Ovary (tissue), 9 donors: ENCODE measurements around the gene SLC15A1. TPM values are rescaled to one million over a fixed set of nuclear protein-coding genes. Genes with fewer than 3 reads are reported as not detected.

Experiments
- DNase-seq, 5 donors: peaks; one replicate each; pipeline ENCODE4 v3.0.0-alpha.2; 2019 to 2020
- H3K27ac ChIP-seq, 2 donors: fragments of 200-600 bp; one replicate each; pipeline versions ENCODE4 v1.5.1 to v1.8.0; 2019 to 2022
- H3K27me3 ChIP-seq: fragments of 200-600 bp; one replicate; pipeline ENCODE4 v1.8.0; 2022
- H3K36me3 ChIP-seq: fragments of 200-600 bp; sonication (generic); one replicate; pipeline ENCODE4 v1.5.1; 2019
- H3K4me1 ChIP-seq: one replicate; pipeline ENCODE4 v1.8.1; 2013; ENCODE audit warnings: mild to moderate bottlenecking, moderate library complexity; ENCODE audit not compliant: insufficient read depth
- H3K4me3 ChIP-seq: fragments of 200-600 bp; sonication (generic); one replicate; pipeline ENCODE4 v1.5.1; 2017
- H3K9me3 ChIP-seq, 2 donors: fragments of 200-600 bp in 1 of 2; sonication (generic) in 1 of 2; one replicate each; pipeline versions ENCODE4 v1.5.1 to v1.8.1; 2013 to 2019; ENCODE audit warnings: mild to moderate bottlenecking in 1 of 2, moderate library complexity in 1 of 2
- CTCF ChIP-seq, 3 donors: fragments of 450-650 bp in 2 of 3; fragments of 200-600 bp in 1 of 3; IDR thresholded peaks; one replicate each; pipeline versions ENCODE4 v1.5.1 to v1.8.0; 2016 to 2022; ENCODE audit warnings: antibody characterized with exemption in 3 of 3, mild to moderate bottlenecking in 1 of 3
- EP300 ChIP-seq: sonication (generic); formaldehyde crosslinking; IDR thresholded peaks from one replicate; pipeline ENCODE4 v1.6.1; 2017; ENCODE audit warnings: antibody characterized with exemption
- POLR2A ChIP-seq: fragments of 450-650 bp; IDR thresholded peaks from one replicate; pipeline ENCODE4 v1.6.1; 2017; ENCODE audit warnings: antibody characterized with exemption, mild to moderate bottlenecking, moderate library complexity
- WGBS, 3 donors: extraction: QIAGEN DNeasy Blood & Tissue Kit in 1 of 3; methylation state at CpG; one replicate each; pipeline versions ENCODE4 v1.1.5 to v1.1.7; 2013 to 2017; 5-methylcytosine and 5-hydroxymethylcytosine counted together
- intact Hi-C, 4 donors: fragments of 100-400 bp; cut with DNase I; formaldehyde crosslinking; loops; one replicate each; pipeline versions ENCODE4 v1.11.0 to v1.15.1; 2022 to 2023
- polyA plus RNA-seq, 2 donors: library from polyadenylated mRNA; stranded (reverse); fragments of 200-250 nt in 1 of 2; fragments of 350-450 nt in 1 of 2; fragmentation: Illumina TruSeq in 1 of 2; extraction: RNeasy Lipid Tissue Mini Kit (QIAGEN cat#74804) in 1 of 2; gene quantifications; one replicate each; pipeline ENCODE4 v1.2.3, GENCODE V29; 2013 to 2014
- total RNA-seq, 7 donors: library from RNA; depleted of rRNA in 2 of 7; stranded (reverse); fragments of >200 nt in 2 of 7; fragmentation: NEBNext Ultra II Directional in 3 of 7; extraction: Animal tissue kit (Norgen Biotek cat#: 25700) in 3 of 7; gene quantifications; one replicate each; pipeline versions ENCODE4 v1.1.0 to v1.2.4, GENCODE V29; 2016 to 2023
- donor health status: DM: no; HTN: no; CAD: no; lungs with moderate emphysema.
- donor health status: DM: no; HTN: no; CAD: no.
- donor health status: Bipolar disorder and iron deficiency.
- donor health status: DM: yes; HTN: yes; CAD: no.
- donor health status: DM: no; HTN: no; CAD: no.
- donor health status: DM: yes; HTN: yes; CAD: no.

Gene SLC15A1
- total and polyA plus RNA-seq, 9 donors, result 0.05 to 1.3 (median 0.13) TPM; not detected in 3

- 63 to 76% (median 74%) methylated on average over 1 of the region's 1 CpG for WGBS, 3 donors
- no peaks in the 10 kb centered on the region for H3K9me3 ChIP-seq
- no peak overlapping the region for H3K27ac ChIP-seq
- no peaks in the 10 kb centered on the region for H3K4me1 ChIP-seq
- intact Hi-C loops, result no loop called here
- no peak overlapping the region for H3K4me3 ChIP-seq
- H3K27me3 ChIP-seq, result no peaks in the 10 kb centered on the region
- DNase-seq, result no peak
- no peaks in the 10 kb centered on the region for H3K36me3 ChIP-seq
- no peak for TF ChIP-seq POLR2A
- no peak for TF ChIP-seq EP300
- no peak for TF ChIP-seq CTCF (IDR thresholded peaks at IDR 0.05)
Measured at GRCh38 chr13:98693756-98694155, 58.7 kb downstream of the SLC15A1 start.

GRCh38 chr13:98691360-98691759 is 61.1 kb downstream of the SLC15A1 start:
- no peak overlapping the region for H3K4me3 ChIP-seq
- no peaks in the 10 kb centered on the region for H3K27me3 ChIP-seq
- H3K27ac ChIP-seq, result no peak overlapping the region
- intact Hi-C loops, result no loop called here
- no peak for DNase-seq
- H3K36me3 ChIP-seq, result no peaks in the 10 kb centered on the region
- H3K9me3 ChIP-seq, result no peaks in the 10 kb centered on the region
- no peaks in the 10 kb centered on the region for H3K4me1 ChIP-seq
- TF ChIP-seq CTCF (IDR thresholded peaks at IDR 0.05) (no peak), POLR2A (no peak), EP300 (no peak)
- WGBS, 3 donors, result 88 to 93% (median 88%) methylated on average over 4 of the region's 4 CpGs

- WGBS, 3 donors, result 85 to 88% (median 88%) methylated on average over 15 of the region's 15 CpGs
- H3K36me3 ChIP-seq, result no peaks in the 10 kb centered on the region
- TF ChIP-seq POLR2A (no peak), EP300 (no peak), CTCF (IDR thresholded peaks at IDR 0.05) (no peak)
Measured at GRCh38 chr13:98690348-98691022, 62.0 kb downstream of the SLC15A1 start.

GRCh38 chr13:98689347-98689968 is 63.0 kb downstream of the SLC15A1 start:
- 90 to 94% (median 94%) methylated on average over 6 of the region's 6 CpGs for WGBS, 3 donors
- no peak overlapping the region for H3K4me3 ChIP-seq
- no peak overlapping the region for H3K27ac ChIP-seq
- no peak for TF ChIP-seq CTCF (IDR thresholded peaks at IDR 0.05)
- TF ChIP-seq POLR2A, result no peak
- no peak for TF ChIP-seq EP300
- H3K27me3 ChIP-seq, result no peaks in the 10 kb centered on the region
- no peaks in the 10 kb centered on the region for H3K9me3 ChIP-seq
- intact Hi-C loops, result loop anchor here in 1 of 4 donors (10.0 kb wide), 1 partner anchor 565 kb away; no protein-coding TSS in a partner anchor
- H3K4me1 ChIP-seq, result no peaks in the 10 kb centered on the region
- no peaks in the 10 kb centered on the region for H3K36me3 ChIP-seq
- DNase-seq, result no peak

More at GRCh38 chr13:98690348-98691022, 62.0 kb downstream of the SLC15A1 start:
- no peak for DNase-seq
- H3K27me3 ChIP-seq, result no peaks in the 10 kb centered on the region
- intact Hi-C loops, result no loop called here
- no peaks in the 10 kb centered on the region for H3K9me3 ChIP-seq
- no peaks in the 10 kb centered on the region for H3K4me1 ChIP-seq
- no peak overlapping the region for H3K27ac ChIP-seq
- no peak overlapping the region for H3K4me3 ChIP-seq
